Superior temporal gyrus (tissue), 1 donor: ENCODE measurements around the gene TMEM171.
A peak's percentile ranks its signal among the peaks of the same experiment; 100 is the strongest.

Source experiments
- DNase-seq: peaks from one replicate; pipeline ENCODE4 v3.0.0-alpha.2; 2016; ENCODE audit errors: extremely low spot score

The TMEM171 gene

GRCh38 chr5:73120222-73121118 is at the start of gene TMEM171:
Gene TMEM171 (plus strand): TSS chr5:73120575. CDS start chr5:73123374, 2,799 bp downstream.
- no peak for DNase-seq

GRCh38 chr5:73081093-73081492 is 39.3 kb upstream of the TMEM171 start:
- DNase-seq = no peak

GRCh38 chr5:73088026-73088425 is 32.3 kb upstream of the TMEM171 start:
- DNase-seq = no peak

GRCh38 chr5:73093943-73094342 is 26.4 kb upstream of the TMEM171 start:
- no peak for DNase-seq

- no peak for DNase-seq
Measured at GRCh38 chr5:73094415-73094814, 26.0 kb upstream of the TMEM171 start.

- no peak for DNase-seq
Measured at GRCh38 chr5:73095564-73096238, 24.7 kb upstream of the TMEM171 start.

GRCh38 chr5:73096239-73096575 is 24.2 kb upstream of the TMEM171 start:
- DNase-seq = no peak

- no peak for DNase-seq
Measured at GRCh38 chr5:73097740-73098139, 22.6 kb upstream of the TMEM171 start.

- no peak for DNase-seq
Measured at GRCh38 chr5:73100109-73100508, 20.3 kb upstream of the TMEM171 start.

- no peak for DNase-seq
Measured at GRCh38 chr5:73103870-73104299, 16.5 kb upstream of the TMEM171 start.

- no peak for DNase-seq
Measured at GRCh38 chr5:73104326-73104725, 16.0 kb upstream of the TMEM171 start.

- DNase-seq = no peak
Measured at GRCh38 chr5:73106335-73106734, 14.0 kb upstream of the TMEM171 start.

GRCh38 chr5:73110190-73110589 is 10.2 kb upstream of the TMEM171 start:
- no peak for DNase-seq

- no peak for DNase-seq
Measured at GRCh38 chr5:73111536-73111935, 8.8 kb upstream of the TMEM171 start.

- no peak for DNase-seq
Measured at GRCh38 chr5:73112359-73112758, 8.0 kb upstream of the TMEM171 start.

- DNase-seq = no peak
Measured at GRCh38 chr5:73114044-73114688, 6.2 kb upstream of the TMEM171 start.

GRCh38 chr5:73115399-73116051 is 4.8 kb upstream of the TMEM171 start:
- no peak for DNase-seq

GRCh38 chr5:73116506-73116905 is 3.9 kb upstream of the TMEM171 start:
- DNase-seq = no peak

GRCh38 chr5:73117088-73117740 is 3.2 kb upstream of the TMEM171 start:
- no peak for DNase-seq

GRCh38 chr5:73118391-73118973 is 1.9 kb upstream of the TMEM171 start:
- peak; percentile 82 for DNase-seq
